WERI-Rb-1 (cell line): Measurements from ENCODE around the gene ZNF845.
"Not testable (repeated sequence)": the region's sequence is repeated elsewhere in the genome, so short reads cannot be mapped to it uniquely, and the experiment has no call there.

Experiments used
- DNase-seq: peaks from one replicate; pipeline ENCODE4 v3.0.0-alpha.2; 2020
- H3K27ac ChIP-seq: fragments of 250-450 bp; sonication (Bioruptor Pico); 2 replicates; pipeline ENCODE4 v1.5.1; 2020; ENCODE audit warnings: mild to moderate bottlenecking, moderate library complexity
- H3K27me3 ChIP-seq: fragments of 250-450 bp; sonication (Bioruptor Pico); 2 replicates; pipeline ENCODE4 v1.5.1; 2021; ENCODE audit warnings: mild to moderate bottlenecking, low read depth, moderate library complexity; ENCODE audit not compliant: insufficient read depth, severe bottlenecking
- H3K36me3 ChIP-seq: fragments of 250-450 bp; sonication (Bioruptor Pico); 2 replicates; pipeline ENCODE4 v1.5.1; 2020; ENCODE audit warnings: mild to moderate bottlenecking, moderate library complexity
- H3K4me3 ChIP-seq: 2 replicates; pipeline ENCODE4 v1.5.1; 2011; ENCODE audit warnings: low read depth, mild to moderate bottlenecking, control low read depth, low read length
- H3K9me3 ChIP-seq: fragments of 250-450 bp; sonication (Bioruptor Pico); 2 replicates; pipeline ENCODE4 v1.5.1; 2021; ENCODE audit warnings: mild to moderate bottlenecking, moderate library complexity; ENCODE audit not compliant: severe bottlenecking
- TF ChIP-seq, protein P1 (sequence below): IDR thresholded peaks from 2 replicates; pipeline ENCODE4 v1.5.1; 2011; ENCODE audit warnings: low read depth, mild to moderate bottlenecking, control low read depth, inconsistent platforms, low read length

The ZNF845 gene

DNA sequence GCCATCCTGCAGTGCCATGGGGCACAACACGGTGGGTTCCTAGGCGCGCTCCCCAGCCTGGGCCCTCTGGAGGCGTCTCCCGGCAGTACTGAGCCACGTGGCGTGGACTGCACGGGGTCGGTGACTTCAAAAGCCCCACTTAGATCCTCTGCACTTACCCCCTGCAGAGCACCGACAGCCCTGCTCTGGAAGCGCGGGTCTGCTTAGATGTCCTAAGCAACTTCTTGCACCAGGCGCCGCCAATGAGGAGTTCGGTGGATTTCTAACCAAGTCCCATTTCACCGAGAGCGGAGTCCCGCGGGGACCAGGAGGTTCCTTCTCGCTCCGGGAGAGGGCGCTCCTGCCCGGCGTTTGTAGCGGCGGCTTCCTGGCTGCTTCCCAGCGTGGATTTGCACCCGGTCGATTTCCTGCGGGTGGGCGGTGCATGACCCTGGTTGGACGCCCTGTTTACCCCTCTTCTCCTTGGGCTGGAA lies 25.2 kb upstream of the ZNF845 start:
- Histone ChIP-seq H3K27ac (no peak overlapping the region), H3K9me3 (peaks cover 6% of the 10 kb centered on the region), H3K4me3 (no peak overlapping the region), H3K36me3 (no peaks in the 10 kb centered on the region), H3K27me3 (peaks cover 77% of the 10 kb centered on the region)
- TF ChIP-seq, protein P1, sequence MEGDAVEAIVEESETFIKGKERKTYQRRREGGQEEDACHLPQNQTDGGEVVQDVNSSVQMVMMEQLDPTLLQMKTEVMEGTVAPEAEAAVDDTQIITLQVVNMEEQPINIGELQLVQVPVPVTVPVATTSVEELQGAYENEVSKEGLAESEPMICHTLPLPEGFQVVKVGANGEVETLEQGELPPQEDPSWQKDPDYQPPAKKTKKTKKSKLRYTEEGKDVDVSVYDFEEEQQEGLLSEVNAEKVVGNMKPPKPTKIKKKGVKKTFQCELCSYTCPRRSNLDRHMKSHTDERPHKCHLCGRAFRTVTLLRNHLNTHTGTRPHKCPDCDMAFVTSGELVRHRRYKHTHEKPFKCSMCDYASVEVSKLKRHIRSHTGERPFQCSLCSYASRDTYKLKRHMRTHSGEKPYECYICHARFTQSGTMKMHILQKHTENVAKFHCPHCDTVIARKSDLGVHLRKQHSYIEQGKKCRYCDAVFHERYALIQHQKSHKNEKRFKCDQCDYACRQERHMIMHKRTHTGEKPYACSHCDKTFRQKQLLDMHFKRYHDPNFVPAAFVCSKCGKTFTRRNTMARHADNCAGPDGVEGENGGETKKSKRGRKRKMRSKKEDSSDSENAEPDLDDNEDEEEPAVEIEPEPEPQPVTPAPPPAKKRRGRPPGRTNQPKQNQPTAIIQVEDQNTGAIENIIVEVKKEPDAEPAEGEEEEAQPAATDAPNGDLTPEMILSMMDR = peak; percentile 82
- DNase-seq = peak; percentile 79

DNA sequence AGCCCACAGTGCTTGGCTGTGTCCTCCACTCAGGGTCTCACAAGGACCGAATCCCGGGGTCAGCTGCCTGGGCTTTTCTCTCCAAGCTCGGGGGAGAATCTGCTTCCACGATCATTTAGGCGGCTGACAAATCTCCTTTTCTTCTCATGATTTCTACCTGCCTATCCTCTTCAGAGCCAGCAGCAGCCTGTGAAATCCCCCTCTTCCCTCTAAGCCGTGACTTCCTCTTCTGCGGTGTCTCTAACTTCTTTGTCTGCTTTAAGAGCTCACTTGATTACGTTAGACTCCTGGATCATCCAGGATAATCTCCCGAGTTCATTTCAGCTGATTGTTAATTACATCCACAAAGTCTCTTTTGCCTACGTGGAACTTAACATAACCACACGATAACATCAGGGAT lies 22.5 kb upstream of the ZNF845 start:
- DNase-seq = peak; percentile 73
- H3K36me3 ChIP-seq = no peaks in the 10 kb centered on the region
- no peak overlapping the region for H3K4me3 ChIP-seq

DNA sequence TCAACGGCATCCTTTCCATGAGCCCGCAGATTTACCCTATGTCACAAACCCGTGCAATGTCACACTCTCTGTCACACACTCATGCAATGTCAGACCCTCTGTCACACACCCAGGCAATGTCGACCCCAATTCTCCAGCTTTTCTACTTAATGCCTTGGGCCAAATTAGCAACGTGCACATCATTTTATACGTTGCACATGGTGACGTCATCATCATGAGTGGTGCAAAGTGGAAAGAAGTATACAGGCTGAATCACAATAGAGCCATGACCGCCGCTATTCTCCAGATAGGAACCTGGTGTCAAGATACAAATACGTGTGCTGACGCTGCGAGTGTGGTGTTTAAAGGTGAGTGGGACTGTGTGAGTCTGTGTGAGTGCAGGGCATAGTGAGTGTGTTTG lies 21.7 kb upstream of the ZNF845 start:
- no peak for DNase-seq
- Histone ChIP-seq H3K4me3 (no peak overlapping the region), H3K27ac (no peak overlapping the region), H3K27me3 (peaks cover 70% of the 10 kb centered on the region), H3K9me3 (peaks cover 3% of the 10 kb centered on the region), H3K36me3 (no peaks in the 10 kb centered on the region)
- TF ChIP-seq, protein P1 = no peak

More for the DNA sequence above, 22.5 kb upstream of the ZNF845 start:
- no peak overlapping the region for H3K27ac ChIP-seq
- TF ChIP-seq, protein P1 = no peak
- H3K27me3 ChIP-seq = peaks cover 74% of the 10 kb centered on the region
- peaks cover 6% of the 10 kb centered on the region for H3K9me3 ChIP-seq

DNA sequence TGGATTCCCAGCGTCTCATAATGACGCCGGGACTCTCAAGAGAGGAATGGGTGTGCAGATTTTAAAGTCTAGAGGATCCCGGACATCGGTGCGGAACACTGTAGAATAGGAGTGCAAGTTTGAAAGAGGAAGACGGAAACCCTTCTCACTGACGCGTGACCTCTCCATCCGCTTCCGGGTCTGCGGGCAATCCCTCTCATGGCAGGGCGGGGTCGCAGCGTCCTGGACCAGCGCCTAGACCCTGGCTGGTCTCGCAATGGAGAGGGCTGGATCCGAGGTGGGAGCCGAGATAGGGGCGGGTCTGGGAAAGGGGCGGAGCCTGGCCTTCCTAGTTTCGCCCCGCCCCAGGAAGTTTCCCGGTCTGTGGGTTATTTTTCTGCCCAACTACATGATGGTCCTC lies 4.6 kb upstream of the ZNF845 start:
- DNase-seq = no peak
- Histone ChIP-seq H3K4me3 (no peak overlapping the region), H3K36me3 (no peaks in the 10 kb centered on the region), H3K9me3 (peaks cover 15% of the 10 kb centered on the region), H3K27ac (no peak overlapping the region), H3K27me3 (peaks cover 13% of the 10 kb centered on the region)
- TF ChIP-seq, protein P1 = no peak

DNA sequence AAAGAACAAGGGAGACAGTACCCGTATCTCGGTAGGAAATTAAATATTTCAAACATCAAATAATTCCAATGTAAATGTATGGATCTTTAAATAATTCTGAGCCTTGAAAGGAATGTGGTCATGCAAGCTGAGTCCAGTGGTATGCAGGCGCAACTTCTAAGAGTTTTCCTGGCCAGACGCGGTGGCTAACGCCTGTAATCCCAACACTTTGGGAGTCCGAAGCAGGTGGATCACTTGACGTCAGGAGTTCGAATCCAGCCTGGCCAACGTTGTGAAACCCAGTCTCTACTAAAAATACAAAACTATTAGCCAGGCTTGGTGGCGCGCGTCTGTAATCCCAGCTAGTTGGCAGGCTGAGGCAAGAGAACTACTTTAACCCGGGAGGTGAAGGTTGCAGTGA lies 1.1 kb upstream of the ZNF845 start:
- TF ChIP-seq, protein P1 = no peak
- H3K27me3 ChIP-seq = peaks cover 8% of the 10 kb centered on the region
- no peak for DNase-seq
- H3K27ac ChIP-seq = no peak overlapping the region
- H3K9me3 ChIP-seq = no peaks in the 10 kb centered on the region
- no peak overlapping the region for H3K4me3 ChIP-seq
- no peaks in the 10 kb centered on the region; the same call in 1 of the 2 replicates for H3K36me3 ChIP-seq

DNA sequence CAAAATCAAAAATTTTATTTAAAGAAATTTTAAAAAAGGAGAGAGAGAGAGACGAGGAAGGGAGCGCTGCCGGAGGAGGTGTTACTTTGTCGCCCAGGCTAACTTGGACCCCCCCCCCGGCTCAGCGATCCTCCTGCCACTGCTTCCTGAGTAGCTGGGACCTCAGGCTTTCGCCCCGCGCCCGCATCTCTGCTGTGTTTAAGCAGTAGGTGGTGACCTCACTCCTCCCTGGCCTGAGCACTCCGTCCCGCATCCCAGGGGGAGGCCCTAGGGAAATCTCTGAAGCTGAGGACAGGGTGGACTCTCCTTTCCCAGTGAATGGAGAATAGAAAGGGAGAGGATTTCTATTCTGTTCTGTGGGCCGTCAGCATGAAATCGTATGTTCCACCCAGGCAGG lies 485 bp upstream of the ZNF845 start:
- DNase-seq = peak; percentile 44
- Histone ChIP-seq H3K9me3 (no peaks in the 10 kb centered on the region), H3K27me3 (peaks cover 8% of the 10 kb centered on the region), H3K27ac (no peak overlapping the region), H3K4me3 (peak overlapping the region; percentile 96), H3K36me3 (peaks cover 3% of the 10 kb centered on the region)
- TF ChIP-seq, protein P1 = no peak

DNA sequence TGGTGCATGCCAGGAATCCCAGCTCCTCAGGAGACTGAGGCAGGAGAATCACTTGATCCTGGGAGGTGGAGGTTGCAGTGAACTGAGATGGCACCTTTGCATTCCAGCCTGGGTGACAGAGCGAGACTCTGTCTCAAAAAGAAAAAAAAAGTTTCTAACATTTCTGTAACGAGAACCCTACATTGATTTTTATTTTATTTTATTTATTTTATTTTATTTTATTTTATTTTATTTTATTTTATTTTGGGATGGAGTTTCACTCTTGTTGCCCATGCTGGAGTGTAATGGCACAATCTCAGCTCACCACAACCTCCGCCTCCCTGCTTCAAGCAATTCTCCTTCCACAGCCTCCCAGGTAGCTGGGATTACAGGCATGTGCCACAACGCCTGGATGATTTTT lies 10.9 kb downstream of the ZNF845 start:
- DNase-seq, H3K9me3 ChIP-seq, H3K4me3 ChIP-seq, H3K27ac ChIP-seq, H3K27me3 ChIP-seq: not testable (repeated sequence)
- H3K36me3 ChIP-seq = peaks cover 21% of the 10 kb centered on the region
